Glutamatergic neuron (in vitro differentiated cells): ENCODE measurements around the gene NOTCH1. TPM values are rescaled to one million over a fixed set of nuclear protein-coding genes. Genes with fewer than 3 reads are reported as not detected.
"Not testable (repeated sequence)": the region's sequence is repeated elsewhere in the genome, so short reads cannot be mapped to it uniquely, and the experiment has no call there.

Source experiments
- DNase-seq: peaks from one replicate; pipeline ENCODE4 v3.0.0; 2022
- H3K27ac Mint-ChIP-seq: one replicate; pipeline ENCODE4 v1.8.0; 2020; ENCODE audit warnings: mild to moderate bottlenecking, mixed read lengths, inconsistent platforms; ENCODE audit not compliant: unreplicated experiment
- H3K27me3 Mint-ChIP-seq: one replicate; pipeline ENCODE4 v1.8.0; 2020; ENCODE audit warnings: mild to moderate bottlenecking, moderate library complexity, mixed read lengths, inconsistent platforms; ENCODE audit not compliant: unreplicated experiment
- H3K36me3 Mint-ChIP-seq: one replicate; pipeline ENCODE4 v1.8.0; 2020; ENCODE audit warnings: mild to moderate bottlenecking, mixed read lengths, inconsistent platforms; ENCODE audit not compliant: unreplicated experiment
- H3K4me1 Mint-ChIP-seq: one replicate; pipeline ENCODE4 v1.8.0; 2020; ENCODE audit warnings: mild to moderate bottlenecking, low read depth, mixed read lengths, inconsistent platforms; ENCODE audit not compliant: unreplicated experiment
- H3K4me3 Mint-ChIP-seq: one replicate; pipeline ENCODE4 v1.8.0; 2020; ENCODE audit warnings: mild to moderate bottlenecking, mixed read lengths, inconsistent platforms; ENCODE audit not compliant: unreplicated experiment
- H3K9me3 Mint-ChIP-seq: one replicate; pipeline ENCODE4 v1.8.0; 2020; ENCODE audit warnings: mild to moderate bottlenecking, moderate library complexity, mixed read lengths, inconsistent platforms; ENCODE audit not compliant: unreplicated experiment
- CTCF ChIP-seq: fragments of 200-600 bp; sonication (generic); IDR thresholded peaks from one replicate; pipeline ENCODE4 v1.5.0; 2021; ENCODE audit not compliant: partially characterized antibody, unreplicated experiment
- total RNA-seq: library from RNA; stranded (reverse); fragmentation: NEBNext Ultra II Directional; extraction: Animal tissue kit (Norgen Biotek cat#: 25700); gene quantifications from one replicate; pipeline ENCODE4 v1.2.1, GENCODE V29; 2021; ENCODE audit not compliant: unreplicated experiment

The NOTCH1 gene
- total RNA-seq, 1 donor from 2014 or later: 64.2 TPM

- H3K4me3 Mint-ChIP-seq: no peak overlapping the region
- peaks cover 5% of the 10 kb centered on the region for H3K27me3 Mint-ChIP-seq
- H3K9me3 Mint-ChIP-seq: peaks cover 4% of the 10 kb centered on the region
- H3K4me1 Mint-ChIP-seq: peaks cover 15% of the 10 kb centered on the region
- no peak overlapping the region for H3K27ac Mint-ChIP-seq
- no peak for DNase-seq
- TF ChIP-seq CTCF: no peak
- H3K36me3 Mint-ChIP-seq: peaks cover 3% of the 10 kb centered on the region
These were observed 38.6 kb upstream of the NOTCH1 start for GRCh38 chr9:136584401-136584932.

GRCh38 chr9:136582977-136583735 lies 37.3 kb upstream of the NOTCH1 start:
- no peak overlapping the region for H3K4me3 Mint-ChIP-seq
- H3K9me3 Mint-ChIP-seq: peaks cover 4% of the 10 kb centered on the region
- DNase-seq: no peak
- H3K36me3 Mint-ChIP-seq: peaks cover 5% of the 10 kb centered on the region
- peaks cover 3% of the 10 kb centered on the region for H3K27me3 Mint-ChIP-seq
- TF ChIP-seq CTCF: no peak
- H3K4me1 Mint-ChIP-seq: peaks cover 10% of the 10 kb centered on the region
- H3K27ac Mint-ChIP-seq: no peak overlapping the region

GRCh38 chr9:136581614-136582447 lies 36.0 kb upstream of the NOTCH1 start:
- H3K4me3 Mint-ChIP-seq: no peak overlapping the region
- H3K27ac Mint-ChIP-seq: no peak overlapping the region
- H3K4me1 Mint-ChIP-seq: peaks cover 9% of the 10 kb centered on the region
- TF ChIP-seq CTCF: no peak
- H3K27me3 Mint-ChIP-seq: peaks cover 3% of the 10 kb centered on the region
- H3K36me3 Mint-ChIP-seq: peaks cover 5% of the 10 kb centered on the region
- no peak for DNase-seq
- peaks cover 4% of the 10 kb centered on the region for H3K9me3 Mint-ChIP-seq

- not testable (repeated sequence) for H3K36me3 Mint-ChIP-seq, H3K27me3 Mint-ChIP-seq, H3K9me3 Mint-ChIP-seq, DNase-seq, H3K27ac Mint-ChIP-seq, H3K4me1 Mint-ChIP-seq
- peak overlapping the region; percentile 47 for H3K4me3 Mint-ChIP-seq
These were observed 33.9 kb upstream of the NOTCH1 start for GRCh38 chr9:136579650-136580219.

- Mint-ChIP-seq H3K36me3 (peaks cover 5% of the 10 kb centered on the region), H3K4me3 (peak overlapping the region; percentile 47), H3K27me3 (peaks cover 5% of the 10 kb centered on the region), H3K9me3 (peaks cover 11% of the 10 kb centered on the region), H3K27ac (no peak overlapping the region), H3K4me1 (peaks cover 4% of the 10 kb centered on the region)
- no peak for DNase-seq
- no peak for TF ChIP-seq CTCF
These were observed 33.2 kb upstream of the NOTCH1 start for GRCh38 chr9:136578915-136579649.
